ENCODE data around the gene REEP2.

Gene REEP2

GRCh38 chr5:138418444-138418843 is 20.4 kb upstream of the REEP2 start:
- TF ChIP-seq CTCF (IDR thresholded peaks at IDR 0.05; ENCODE audit: insufficient read depth, low read depth, low read length, missing control alignments) = no peak
- no peak overlapping the region for H3K4me3 ChIP-seq (ENCODE audit: low read length)
- no peak for DNase-seq (ENCODE audit: low read depth)

GRCh38 chr5:138425079-138425478 is 13.8 kb upstream of the REEP2 start:
- DNase-seq (ENCODE audit: low read depth) = no peak
- TF ChIP-seq CTCF (IDR thresholded peaks at IDR 0.05; ENCODE audit: insufficient read depth, low read depth, low read length, missing control alignments) = no peak
- H3K4me3 ChIP-seq (ENCODE audit: low read length) = no peak overlapping the region

- no peak for TF ChIP-seq CTCF (IDR thresholded peaks at IDR 0.05; ENCODE audit: insufficient read depth, low read depth, low read length, missing control alignments)
- no peak overlapping the region for H3K4me3 ChIP-seq (ENCODE audit: low read length)
- no peak for DNase-seq (ENCODE audit: low read depth)
These were observed 2.9 kb upstream of the REEP2 start for GRCh38 chr5:138435943-138436342.

GRCh38 chr5:138438003-138438723 is 694 bp upstream of the REEP2 start:
- peak; percentile 28 for DNase-seq (ENCODE audit: low read depth)
- H3K4me3 ChIP-seq (ENCODE audit: low read length) = no peak overlapping the region
- no peak for TF ChIP-seq CTCF (IDR thresholded peaks at IDR 0.05; ENCODE audit: insufficient read depth, low read depth, low read length, missing control alignments)

- H3K4me3 ChIP-seq (ENCODE audit: low read length) = peak overlapping the region; percentile 40
- TF ChIP-seq CTCF (IDR thresholded peaks at IDR 0.05; ENCODE audit: insufficient read depth, low read depth, low read length, missing control alignments) = no peak
- no peak for DNase-seq (ENCODE audit: low read depth)
These were observed 761 bp downstream of the REEP2 start for GRCh38 chr5:138439477-138440158.

- TF ChIP-seq CTCF (IDR thresholded peaks at IDR 0.05; ENCODE audit: insufficient read depth, low read depth, low read length, missing control alignments) = no peak
- H3K4me3 ChIP-seq (ENCODE audit: low read length) = no peak overlapping the region
- DNase-seq (ENCODE audit: low read depth) = no peak
These were observed 1.6 kb downstream of the REEP2 start for GRCh38 chr5:138440159-138441073.
